Erythroblast (primary cell): Measurements from ENCODE around the gene PRPF18.

Experiments used
- DNase-seq, 2 experiments: peaks; one replicate each; lab custom pipeline; 2025; lab: John Stamatoyannopoulos, UW
- GATA1 ChIP-seq: IDR thresholded peaks from 2 replicates; pipeline ENCODE4 v1.6.1; 2011; ENCODE audit warnings: low read depth, mild to moderate bottlenecking, control low read depth, low read length, moderate library complexity
- POLR2A ChIP-seq: IDR thresholded peaks from 2 replicates; pipeline ENCODE4 v1.6.1; 2011; ENCODE audit warnings: mild to moderate bottlenecking, low read length

The PRPF18 gene

DNA sequence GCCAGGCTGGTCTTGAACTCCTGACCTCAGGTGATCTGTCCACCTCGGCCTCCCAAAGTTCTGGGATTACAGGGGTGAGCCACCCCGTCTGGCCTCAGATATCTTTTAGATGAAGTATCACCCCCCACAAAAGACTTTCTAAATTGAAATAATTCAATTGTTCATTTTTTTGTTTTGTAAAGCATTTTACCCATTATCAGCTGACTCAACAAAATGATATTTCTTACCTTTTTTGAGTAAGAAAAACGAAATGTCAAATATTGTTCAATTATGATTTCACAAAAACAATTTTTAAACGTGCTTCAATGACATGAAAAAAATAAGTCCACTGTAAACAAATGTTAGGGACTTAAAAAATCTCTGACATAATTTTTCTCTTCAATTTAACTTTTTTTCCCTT, 822 bp upstream of the PRPF18 start:
- DNase-seq, result no peak
- TF ChIP-seq POLR2A (no peak), GATA1 (no peak)

- peak; percentile 58 to 73 for DNase-seq
- TF ChIP-seq POLR2A, result no peak
- no peak for TF ChIP-seq GATA1
These were observed 626 bp downstream of the PRPF18 start for GRCh38 chr10:13587391-13587790.

DNA sequence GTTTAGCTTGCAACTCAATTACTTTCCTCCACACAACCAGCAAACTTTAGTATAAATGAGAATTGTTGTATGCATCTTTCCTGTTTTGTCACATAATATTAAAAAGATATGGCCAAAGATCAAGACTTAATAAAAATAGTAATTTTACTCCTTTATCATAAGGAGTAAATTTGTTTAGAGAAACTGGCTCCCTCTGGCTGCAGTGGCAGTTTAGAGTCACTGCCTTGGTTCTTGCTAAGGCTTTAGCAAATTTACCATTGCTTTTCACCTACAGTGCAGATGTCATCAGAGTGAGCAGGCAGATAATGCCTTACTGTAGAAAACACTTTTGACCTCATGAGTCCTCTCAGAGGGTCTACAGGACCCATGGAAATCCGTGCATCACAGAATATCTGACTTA, 2.6 kb downstream of the PRPF18 start:
- no peak for TF ChIP-seq GATA1
- TF ChIP-seq POLR2A, result no peak
- no peak for DNase-seq

GRCh38 chr10:13590886-13591285, 4.1 kb downstream of the PRPF18 start:
- DNase-seq, result no peak
- TF ChIP-seq POLR2A (no peak), GATA1 (no peak)

DNA sequence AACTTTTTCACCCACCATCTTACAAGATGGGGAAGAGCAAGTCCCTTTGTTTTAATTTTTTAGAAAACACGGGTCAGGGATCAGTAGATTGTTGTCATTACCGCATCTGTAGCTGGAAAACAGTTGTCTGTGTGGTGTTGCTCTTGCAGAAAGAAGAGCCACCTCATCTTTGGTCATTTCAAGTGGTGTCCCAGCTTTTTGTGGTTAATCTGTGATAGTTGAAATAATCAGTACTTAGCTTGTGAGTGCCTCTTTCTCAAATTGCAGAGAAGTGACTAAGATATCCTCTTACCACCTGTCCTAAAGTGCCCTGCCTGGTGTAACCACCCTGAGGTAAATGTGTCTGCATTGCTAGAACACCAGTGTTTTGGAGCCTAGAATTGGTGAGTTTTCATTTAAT, 5.5 kb downstream of the PRPF18 start:
- no peak for DNase-seq
- TF ChIP-seq POLR2A, result no peak
- no peak for TF ChIP-seq GATA1

DNA sequence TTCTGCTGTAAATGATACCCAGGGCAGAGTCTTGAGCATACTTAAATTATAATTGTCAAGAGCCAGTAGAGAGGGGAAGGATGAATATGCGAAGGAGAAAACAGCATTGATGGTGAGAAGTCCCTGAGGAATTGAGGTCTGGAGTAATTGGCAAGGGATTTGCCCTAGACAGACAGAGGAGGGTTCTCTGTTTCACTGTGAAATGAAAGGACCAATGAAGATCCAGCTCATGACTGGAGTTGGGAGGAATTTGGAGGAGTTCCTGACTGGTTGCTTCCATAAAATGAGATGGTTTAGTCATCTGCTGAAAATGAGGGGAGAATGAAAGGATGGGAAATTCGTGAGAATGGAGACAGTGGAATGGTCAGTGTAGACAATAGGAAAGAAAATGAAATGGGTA, 6.8 kb downstream of the PRPF18 start:
- no peak for DNase-seq
- TF ChIP-seq POLR2A, result no peak
- no peak for TF ChIP-seq GATA1

- DNase-seq, result no peak
- no peak for TF ChIP-seq GATA1
- TF ChIP-seq POLR2A, result no peak
These were observed 7.9 kb downstream of the PRPF18 start for GRCh38 chr10:13594641-13595040.

GRCh38 chr10:13597909-13598308, 11.1 kb downstream of the PRPF18 start:
- no peak for TF ChIP-seq POLR2A
- no peak for TF ChIP-seq GATA1
- no peak for DNase-seq

- no peak for DNase-seq
- no peak for TF ChIP-seq GATA1
- TF ChIP-seq POLR2A, result no peak
These were observed 17.7 kb downstream of the PRPF18 start for GRCh38 chr10:13604357-13605040.

GRCh38 chr10:13608246-13608853, 21.6 kb downstream of the PRPF18 start:
- TF ChIP-seq POLR2A (no peak), GATA1 (no peak)
- no peak for DNase-seq

- no peak for TF ChIP-seq GATA1
- TF ChIP-seq POLR2A, result no peak
- DNase-seq, result no peak
These were observed 26.0 kb downstream of the PRPF18 start for GRCh38 chr10:13612654-13613373.

DNA sequence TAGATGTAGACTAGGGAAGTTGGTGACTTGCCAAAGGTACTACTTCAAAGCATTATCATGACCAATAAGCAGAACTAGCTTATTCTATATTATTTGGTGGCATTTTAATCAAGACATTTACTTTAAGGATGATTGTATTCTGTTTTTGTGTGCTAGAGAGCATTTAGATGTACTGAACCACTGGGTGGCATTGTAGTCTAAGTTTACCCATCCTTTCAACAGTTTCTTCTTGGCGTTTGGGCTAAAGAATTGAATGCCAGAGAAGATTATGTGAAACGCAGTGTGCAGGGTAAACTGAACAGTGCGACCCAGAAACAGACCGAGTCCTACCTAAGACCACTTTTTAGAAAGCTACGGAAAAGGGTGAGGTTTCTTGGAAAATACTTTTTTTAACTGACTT, 26.8 kb downstream of the PRPF18 start:
- no peak for TF ChIP-seq GATA1
- TF ChIP-seq POLR2A, result no peak
- DNase-seq, result peak; percentile 8 to 9

DNA sequence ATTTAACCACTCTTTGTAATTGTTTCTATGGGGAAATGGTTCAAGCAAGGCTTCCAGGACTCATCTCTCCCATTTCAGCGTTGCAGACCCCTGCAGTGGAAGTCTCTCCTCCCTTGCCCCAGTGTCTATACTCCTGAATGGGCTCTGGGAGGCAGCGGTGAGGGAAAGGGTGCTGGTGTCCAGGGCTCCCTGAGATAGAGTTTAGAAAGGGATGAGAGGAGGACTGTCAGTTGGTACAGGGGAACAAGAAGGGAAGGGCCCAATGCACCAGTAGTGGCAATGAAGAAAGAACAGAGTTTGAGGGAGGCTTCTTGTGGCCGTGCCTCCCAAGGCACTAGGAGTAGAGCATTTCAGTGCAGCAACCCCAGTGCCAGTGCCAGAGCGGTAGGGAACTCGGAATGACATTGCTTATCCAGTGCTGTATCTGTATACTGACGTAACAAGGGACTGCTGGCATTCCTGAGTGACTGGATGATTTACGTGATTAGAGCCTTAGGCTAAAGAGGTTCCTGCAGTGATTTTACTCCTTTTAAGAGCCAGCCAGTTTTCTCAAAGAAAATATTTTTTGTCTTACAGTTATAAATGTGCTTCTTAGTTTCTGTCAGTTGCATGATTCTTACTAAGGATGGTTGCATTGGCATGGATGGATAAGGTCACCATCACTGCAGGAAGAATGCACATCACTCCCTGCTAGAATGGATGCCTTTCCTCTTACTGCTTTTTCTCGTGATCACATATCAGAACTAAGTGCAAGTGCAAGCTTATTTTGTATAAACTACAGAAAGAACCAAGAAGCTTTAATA, 28.0 kb downstream of the PRPF18 start:
- TF ChIP-seq POLR2A (no peak), GATA1 (no peak)

More for the DNA sequence above, 28.0 kb downstream of the PRPF18 start:
- DNase-seq, result no peak
